Kidney (tissue), 14 donors: ENCODE data around the gene CEP85. TPM values are rescaled to one million over a fixed set of nuclear protein-coding genes. Genes with fewer than 3 reads are reported as not detected.

Experiments used
- DNase-seq, 5 donors: peaks; one replicate each; pipeline ENCODE4 v3.0.0-alpha.2; 2013 to 2020
- FAIRE-seq: peaks from 2 replicates; lab custom pipeline; 2012; peaks lifted over from hg19 to GRCh38; lab: Jason Lieb, UNC
- H3K27ac ChIP-seq, 2 donors: one replicate each; pipeline ENCODE4 v1.7.0; 2013; ENCODE audit warnings: low read depth in 2 of 2, low read length in 2 of 2, inconsistent platforms in 1 of 2
- H3K27me3 ChIP-seq: one replicate; pipeline ENCODE4 v1.7.1; 2013; ENCODE audit warnings: low read length, inconsistent platforms; ENCODE audit not compliant: control insufficient read depth, insufficient read depth
- H3K36me3 ChIP-seq, 3 donors: one replicate each; pipeline versions ENCODE4 v1.7.0 to v1.7.1; 2013; ENCODE audit warnings: low read length in 3 of 3, control low read depth in 1 of 3, inconsistent platforms in 1 of 3; ENCODE audit not compliant: insufficient read depth in 3 of 3, control insufficient read depth in 2 of 3
- H3K4me1 ChIP-seq, 3 donors: one replicate each; pipeline versions ENCODE4 v1.7.0 to v1.7.1; 2013; ENCODE audit warnings: low read length in 3 of 3, inconsistent platforms in 1 of 3, low read depth in 1 of 3; ENCODE audit not compliant: control insufficient read depth in 2 of 3, insufficient read depth in 2 of 3
- H3K4me3 ChIP-seq, 3 donors: one replicate each; pipeline versions ENCODE4 v1.7.0 to v1.8.1; 2013; ENCODE audit warnings: low read length in 3 of 3, control low read depth in 1 of 3, inconsistent platforms in 1 of 3
- H3K9ac ChIP-seq, 3 donors: one replicate each; pipeline versions ENCODE4 v1.7.0 to v1.7.1; 2013; ENCODE audit warnings: low read length in 3 of 3, control low read depth in 1 of 3, inconsistent platforms in 1 of 3
- H3K9me3 ChIP-seq, 3 donors: one replicate each; pipeline versions ENCODE4 v1.7.0 to v1.7.1; 2013; ENCODE audit warnings: low read length in 3 of 3, control low read depth in 1 of 3, inconsistent platforms in 1 of 3; ENCODE audit not compliant: control insufficient read depth in 2 of 3, insufficient read depth in 1 of 3
- CTCF ChIP-seq: IDR thresholded peaks from 3 replicates; pipeline ENCODE4 v1.5.1; 2012; ENCODE audit warnings: mild to moderate bottlenecking, moderate library complexity, borderline replicate concordance; ENCODE audit not compliant: insufficient read depth; ENCODE audit errors: extremely low read depth
- intact Hi-C: fragments of 100-400 bp; cut with DNase I; formaldehyde crosslinking; loops from one replicate; pipeline ENCODE4 v1.11.1; 2022
- polyA plus RNA-seq: library from polyadenylated mRNA; stranded (reverse); fragments of 350-450 nt; fragmentation: Illumina TruSeq; extraction: RNeasy Lipid Tissue Mini Kit (QIAGEN cat#74804); gene quantifications from one replicate; pipeline ENCODE4 v1.2.3, GENCODE V29; 2014; ENCODE audit warnings: low read depth, low replicate concordance; ENCODE audit not compliant: insufficient read depth
- total RNA-seq: library from RNA; stranded (reverse); fragmentation: NEBNext Ultra II Directional; extraction: Animal tissue kit (Norgen Biotek cat#: 25700); gene quantifications from one replicate; pipeline ENCODE4 v1.2.1, GENCODE V29; 2021
- donor health status: control.
- donor health status: control.
- donor health status: control.
- donor health status: control.
- donor health status: control.
- donor health status: DM: yes; HTN: yes; CAD: no.
- donor health status: Normal renal cell carcinoma (clear cell type).

CEP85 gene
- total and polyA plus RNA-seq, 2 donors from 2014 or later = 8.4 to 8.5 TPM

GRCh38 chr1:26293911-26294463 is 60.0 kb downstream of the CEP85 start:
- DNase-seq = no peak
- Histone ChIP-seq H3K36me3 (no peaks in the 10 kb centered on the region), H3K27me3 (no peaks in the 10 kb centered on the region), H3K27ac (no peak overlapping the region), H3K4me3 (no peak overlapping the region), H3K9ac (no peak overlapping the region), H3K4me1 (peaks cover 0 to 3% (median 0%) of the 10 kb centered on the region in 3 donors), H3K9me3 (no peaks in the 10 kb centered on the region)
- intact Hi-C loops = no loop called here
- FAIRE-seq = no peak
- no peak for TF ChIP-seq CTCF

- Histone ChIP-seq H3K27me3 (no peaks in the 10 kb centered on the region), H3K4me3 (no peak overlapping the region), H3K9ac (no peak overlapping the region), H3K27ac (no peak overlapping the region), H3K4me1 (no peaks in the 10 kb centered on the region), H3K36me3 (no peaks in the 10 kb centered on the region), H3K9me3 (no peaks in the 10 kb centered on the region)
- FAIRE-seq (no peak), DNase-seq (no peak)
- intact Hi-C loops = no loop called here
- TF ChIP-seq CTCF = no peak
Observed at GRCh38 chr1:26295194-26296138, 61.5 kb downstream of the CEP85 start.

- H3K4me1 ChIP-seq = no peaks in the 10 kb centered on the region
- FAIRE-seq (no peak), DNase-seq (no peak)
- H3K9me3 ChIP-seq = no peaks in the 10 kb centered on the region
- no peak overlapping the region for H3K27ac ChIP-seq
- H3K27me3 ChIP-seq = no peaks in the 10 kb centered on the region
- intact Hi-C loops = no loop called here
- H3K36me3 ChIP-seq = no peaks in the 10 kb centered on the region
- no peak overlapping the region for H3K4me3 ChIP-seq
- TF ChIP-seq CTCF = no peak
- H3K9ac ChIP-seq = no peak overlapping the region
Observed at GRCh38 chr1:26296340-26297056, 62.5 kb downstream of the CEP85 start.
